Measurements from ENCODE around the gene COL1A2.
A peak's percentile ranks its signal among the peaks of the same experiment; 100 is the strongest.

The COL1A2 gene

GRCh38 chr7:94384315-94384714 lies 10.4 kb upstream of the COL1A2 start:
- DNase-seq = no peak

DNA sequence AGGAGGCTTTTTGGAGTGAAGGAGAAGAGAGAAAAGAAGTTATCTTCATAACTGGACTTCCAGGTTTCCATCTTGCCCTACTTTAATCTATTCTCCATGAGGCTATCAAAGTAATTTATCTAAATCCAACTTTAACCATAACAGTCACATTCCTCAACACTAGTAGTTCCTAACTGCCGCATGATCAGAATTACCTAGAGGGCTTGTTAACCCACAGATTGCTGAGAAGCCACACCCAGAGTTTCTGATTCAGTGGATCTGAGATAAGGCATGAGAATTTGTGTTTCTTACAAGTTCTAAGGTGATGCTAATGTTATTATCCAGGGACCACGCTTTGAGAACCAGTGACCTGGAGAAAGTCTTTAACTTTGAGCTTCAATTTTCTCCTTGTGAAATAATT lies 8.3 kb upstream of the COL1A2 start:
- DNase-seq = no peak

DNA sequence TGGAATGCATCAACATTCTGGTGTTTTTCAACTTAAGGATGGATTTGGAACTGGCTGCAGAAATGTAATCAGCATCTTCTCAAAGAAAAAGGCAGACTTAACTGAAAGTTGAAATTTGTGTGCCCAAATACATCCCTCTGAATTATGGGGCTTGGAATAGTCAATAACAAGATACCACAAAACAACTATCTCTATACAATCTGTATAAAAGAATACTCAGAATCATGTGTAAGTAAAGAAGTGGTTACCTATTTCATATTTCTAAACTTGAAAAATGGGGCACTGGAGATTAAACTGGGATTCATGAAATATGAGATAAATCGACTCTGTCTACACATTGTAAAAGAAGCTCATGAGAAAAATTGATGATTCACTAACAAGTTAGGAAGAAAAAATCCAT lies 6.2 kb upstream of the COL1A2 start:
- no peak for DNase-seq

DNA sequence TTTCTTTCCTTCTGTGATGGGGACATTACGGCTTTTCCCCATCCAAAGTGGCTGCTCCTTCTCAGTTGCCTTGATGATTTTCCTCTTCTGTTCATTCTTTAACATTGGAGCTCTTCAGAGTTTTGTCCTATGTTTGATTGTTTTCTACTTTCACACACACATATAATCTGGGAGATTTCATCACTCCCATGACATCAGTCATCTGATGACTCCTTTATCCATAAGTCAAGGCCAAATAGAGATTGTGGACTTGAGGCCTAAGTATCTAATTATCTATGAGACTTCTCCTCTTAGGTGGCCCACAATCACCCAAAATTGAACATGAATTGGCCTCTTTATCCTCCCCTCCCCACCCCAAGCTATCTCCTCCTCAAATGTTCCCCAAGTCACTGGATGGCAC lies 5.3 kb upstream of the COL1A2 start:
- DNase-seq = no peak

DNA sequence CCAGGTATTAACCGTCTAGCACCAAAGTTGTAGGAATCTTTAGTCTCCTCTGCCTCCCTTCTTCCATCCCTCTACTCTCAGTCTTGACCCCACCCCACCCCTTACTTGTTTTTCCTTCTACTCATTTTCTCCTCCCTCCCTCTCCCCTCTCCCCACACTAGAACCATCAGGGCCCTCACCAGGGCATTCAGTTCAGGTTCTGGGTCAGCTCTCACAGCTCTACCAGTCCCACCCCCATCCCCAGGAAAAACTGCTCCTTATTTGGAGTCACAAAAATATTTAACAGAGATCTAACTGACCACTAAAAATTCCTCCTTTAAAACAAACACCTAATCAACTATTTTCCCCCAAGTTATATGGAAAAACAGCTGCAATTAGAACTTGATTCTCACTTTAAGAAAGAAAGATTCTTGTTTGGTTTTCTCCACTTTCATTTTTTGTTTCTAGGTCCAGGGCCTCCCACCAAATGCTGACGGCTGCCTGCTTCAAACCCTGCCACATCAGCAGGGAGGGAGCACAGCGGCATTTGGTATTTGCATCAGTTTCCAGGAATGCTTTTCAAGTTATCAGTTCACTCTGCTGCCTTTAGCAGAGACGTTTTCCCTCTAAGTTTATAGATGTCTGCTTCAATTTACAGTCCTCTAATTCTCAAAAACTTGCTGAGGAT lies 2.8 kb upstream of the COL1A2 start:
- peak; percentile 75 for DNase-seq

DNA sequence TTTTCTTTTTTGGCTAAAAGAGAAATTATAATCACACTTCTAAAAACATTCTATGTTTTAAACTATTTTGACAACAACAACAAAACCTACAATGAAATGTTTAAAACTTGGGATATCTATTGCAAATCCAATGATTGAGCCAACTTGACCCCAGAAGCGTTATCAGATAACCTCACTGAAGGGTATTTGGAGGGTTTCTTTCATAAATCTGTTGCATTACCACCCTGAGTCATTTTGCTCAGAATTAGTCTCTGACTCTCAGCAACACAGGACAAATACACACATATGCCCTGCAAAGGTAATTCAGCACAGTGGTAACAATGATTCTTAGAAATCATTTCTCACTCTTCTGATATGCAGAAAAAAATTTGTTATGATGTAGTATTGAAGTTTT lies 2.3 kb upstream of the COL1A2 start:
- DNase-seq = peak; percentile 41

DNA sequence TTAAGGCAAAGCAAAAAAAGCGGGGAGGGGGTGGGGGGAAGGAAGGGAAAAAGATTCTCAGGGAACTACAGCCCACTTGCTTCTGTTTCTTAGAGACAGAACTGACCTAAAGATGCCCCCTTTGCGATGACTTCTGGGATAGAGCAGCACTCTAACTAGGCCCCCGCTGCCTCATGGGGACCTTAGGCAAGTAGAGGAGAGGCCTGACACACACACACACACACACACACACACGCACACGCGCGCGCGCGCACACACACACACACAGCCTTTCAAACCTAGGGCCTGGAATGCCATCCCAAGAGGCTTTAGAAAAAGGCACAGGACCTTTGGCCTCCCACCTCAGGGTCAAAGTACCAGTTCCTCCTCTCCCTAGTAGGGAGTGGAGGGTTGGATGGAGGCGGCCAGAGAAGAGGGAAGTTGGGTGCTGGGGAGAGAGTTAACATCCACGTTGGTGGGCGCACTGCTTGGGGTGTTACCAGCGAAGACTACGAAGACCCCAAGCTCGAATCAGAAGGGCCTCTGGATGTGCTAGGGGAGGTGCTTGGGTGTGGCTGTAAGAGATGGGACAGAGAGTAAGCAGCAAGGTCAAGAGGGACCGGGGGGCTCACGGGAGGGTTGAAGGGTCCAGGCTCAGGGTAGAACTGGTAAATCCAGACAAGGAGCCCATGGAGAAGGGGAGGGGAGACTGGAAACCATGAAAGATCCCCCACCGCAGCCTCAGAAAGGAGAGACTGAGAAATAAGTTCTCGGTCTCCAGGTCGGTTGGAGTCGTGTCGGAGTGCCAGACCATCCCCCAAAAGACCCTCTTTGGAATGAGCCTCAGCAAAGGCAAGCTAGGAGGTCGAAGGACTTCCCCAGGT lies 1.2 kb upstream of the COL1A2 start:
- peak; percentile 45 for DNase-seq

GRCh38 chr7:94394109-94394436 lies 622 bp upstream of the COL1A2 start:
- DNase-seq = no peak

DNA sequence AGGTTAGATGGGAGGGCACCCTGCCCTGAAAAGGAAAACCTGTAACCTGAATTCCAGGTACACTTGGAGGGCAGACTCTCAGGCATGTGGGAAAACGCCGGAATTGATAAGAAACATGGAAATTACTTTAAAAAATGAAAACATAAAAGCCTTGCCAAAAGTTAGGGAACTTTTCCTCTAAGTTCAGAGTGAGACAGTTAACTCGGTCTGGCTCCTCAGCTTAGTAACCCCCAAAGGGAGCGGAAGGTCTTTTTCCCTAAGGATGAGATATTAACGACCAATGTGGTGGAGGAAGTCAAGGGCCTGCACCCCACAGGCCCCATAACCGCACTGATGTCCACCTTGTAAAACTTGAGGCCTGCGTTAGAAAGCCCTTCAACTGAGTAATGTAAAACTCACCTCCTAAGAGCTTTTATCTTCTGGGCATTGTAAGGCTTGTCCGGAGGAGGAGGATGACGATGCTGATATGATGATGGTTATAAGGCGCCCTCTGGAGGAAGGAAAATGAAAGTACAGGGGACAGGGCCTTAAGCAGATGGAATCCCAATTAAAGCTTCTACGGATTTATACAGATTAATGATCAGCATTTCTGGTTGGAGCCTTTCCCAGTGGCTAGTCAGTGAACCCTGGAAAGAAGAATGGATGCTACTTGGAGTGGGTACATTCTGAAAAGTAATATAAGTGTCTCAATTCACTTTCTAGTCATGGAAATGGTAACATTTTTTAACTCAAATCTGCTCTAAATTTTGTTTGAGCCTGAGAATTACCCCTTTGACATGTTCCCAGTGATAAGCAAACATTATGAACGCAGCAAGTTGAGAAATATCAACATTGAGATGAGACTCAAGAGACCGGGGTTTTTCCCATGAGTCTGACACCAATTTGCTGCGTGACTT lies 694 bp downstream of the COL1A2 start:
- DNase-seq = peak; percentile 87

DNA sequence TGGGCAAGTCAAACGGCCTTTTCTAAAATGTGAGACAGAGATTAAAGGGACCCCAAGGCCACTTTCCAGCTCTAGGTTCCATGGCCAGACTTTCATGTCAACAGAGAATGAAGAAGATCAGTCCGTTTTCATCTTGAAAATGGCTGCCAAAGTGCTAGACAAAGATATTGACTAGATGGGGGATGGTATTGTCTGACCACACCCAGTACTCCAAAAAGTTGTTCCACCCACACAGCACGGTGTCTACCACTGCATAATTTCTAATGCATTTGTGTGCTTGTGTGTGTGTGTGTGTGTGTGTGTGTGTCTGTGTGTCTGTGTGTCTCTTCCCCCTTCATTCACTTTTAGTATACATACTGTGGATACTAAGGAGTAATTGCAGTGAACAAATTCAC lies 1.3 kb downstream of the COL1A2 start:
- peak; percentile 74 for DNase-seq

DNA sequence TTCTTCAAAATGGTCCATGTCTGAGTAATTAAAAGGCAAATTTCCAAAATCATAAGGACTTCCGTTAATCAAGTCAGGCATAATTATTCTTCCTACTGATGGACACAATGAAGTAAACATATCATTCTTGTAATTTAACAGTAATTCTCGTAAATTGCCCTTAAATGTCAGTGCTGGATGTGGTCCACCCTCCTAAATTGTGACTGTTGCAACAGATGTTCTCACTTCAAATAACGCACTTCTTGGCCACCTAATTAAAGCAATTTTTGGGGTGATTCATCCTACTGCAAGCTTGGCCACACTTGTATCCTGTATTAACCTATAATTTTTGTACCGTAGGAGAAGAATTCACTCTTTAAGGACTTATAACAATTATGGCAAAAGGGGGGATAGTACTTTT lies 1.9 kb downstream of the COL1A2 start:
- DNase-seq = peak; percentile 55

GRCh38 chr7:94397722-94398121 lies 3.0 kb downstream of the COL1A2 start:
- DNase-seq = no peak

GRCh38 chr7:94398841-94399240 lies 4.1 kb downstream of the COL1A2 start:
- DNase-seq = no peak

DNA sequence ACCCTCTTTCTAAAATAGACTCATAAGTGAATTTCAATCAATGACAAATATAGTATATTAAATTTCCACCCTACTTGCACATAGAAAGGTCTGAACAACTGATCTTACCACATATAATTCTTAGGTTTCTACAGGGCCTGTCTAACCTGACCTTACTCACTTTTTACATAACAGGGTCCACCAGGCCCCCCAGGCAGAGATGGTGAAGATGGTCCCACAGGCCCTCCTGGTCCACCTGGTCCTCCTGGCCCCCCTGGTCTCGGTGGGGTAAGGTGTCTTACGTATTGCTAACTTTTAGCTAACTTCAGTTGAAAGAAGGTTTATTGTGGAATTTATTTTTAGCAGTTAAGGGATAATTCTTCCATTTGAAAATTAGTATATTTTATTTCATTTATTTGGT lies 5.3 kb downstream of the COL1A2 start:
- no peak for DNase-seq

GRCh38 chr7:94400643-94401427 lies 6.1 kb downstream of the COL1A2 start:
- DNase-seq = peak; percentile 51

GRCh38 chr7:94401428-94401814 lies 6.7 kb downstream of the COL1A2 start:
- DNase-seq = no peak

GRCh38 chr7:94403546-94403945 lies 8.9 kb downstream of the COL1A2 start:
- no peak for DNase-seq

DNA sequence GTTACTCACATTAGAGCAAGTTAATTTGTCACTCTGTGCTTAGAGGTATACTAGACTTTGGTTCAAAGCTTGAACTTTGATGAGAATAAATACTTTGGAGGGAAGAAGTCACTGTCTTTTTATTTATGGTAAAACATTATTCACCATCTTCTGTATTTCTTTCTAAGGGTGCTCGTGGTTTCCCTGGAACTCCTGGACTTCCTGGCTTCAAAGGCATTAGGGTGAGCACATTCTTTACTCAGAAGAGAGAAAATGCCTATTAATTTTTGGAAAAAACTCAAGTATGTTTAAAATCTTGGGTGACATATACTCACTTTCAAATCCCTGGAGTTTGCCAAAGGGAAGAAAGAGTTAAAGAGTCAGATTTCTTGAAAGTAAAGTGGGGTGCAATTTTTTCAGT lies 10.8 kb downstream of the COL1A2 start:
- peak; percentile 46 for DNase-seq

GRCh38 chr7:94406696-94407095 lies 12.0 kb downstream of the COL1A2 start:
- no peak for DNase-seq

- no peak for DNase-seq
These were observed 14.7 kb downstream of the COL1A2 start for GRCh38 chr7:94409200-94409948.

- no peak for DNase-seq
These were observed 15.9 kb downstream of the COL1A2 start for GRCh38 chr7:94410413-94411187.

- no peak for DNase-seq
These were observed 16.4 kb downstream of the COL1A2 start for GRCh38 chr7:94411188-94411466.
